Measurements from ENCODE around the gene ADGRL1. TPM values are rescaled to one million over a fixed set of nuclear protein-coding genes. Genes with fewer than 3 reads are reported as not detected.

The ADGRL1 gene
- total and polyA plus RNA-seq, 7 donors = 3.0 to 37.5 (median 12.5) TPM

- H3K36me3 ChIP-seq = no peaks in the 10 kb centered on the region
- peak within 1 kb of the TSS; percentile 65 to 88 (median 76) for H3K4me3 ChIP-seq
- no peaks in the 10 kb centered on the region for H3K27me3 ChIP-seq
- DNase-seq = peak; percentile 100
- H3K27ac ChIP-seq = peak within 1 kb of the TSS; percentile 95 to 98 (median 96)
- TF ChIP-seq CTCF (IDR thresholded peaks at IDR 0.05) = peak; percentile 66 to 92 (median 76)
- peak; percentile 73 to 90 (median 85) for TF ChIP-seq POLR2AphosphoS5 (IDR thresholded peaks at IDR 0.05)
- no peak for TF ChIP-seq EP300 (IDR thresholded peaks at IDR 0.05)
- TF ChIP-seq POLR2A (IDR thresholded peaks at IDR 0.05) = peak; percentile 14 to 72
- WGBS, 2 donors = 0% methylated on average over 78 of the region's 78 CpGs
- no peaks in the 10 kb centered on the region for H3K9me3 ChIP-seq
- H3K4me1 ChIP-seq = peaks cover 0 to 28% (median 27%) of the 10 kb centered on the region in 4 donors
- intact Hi-C loops (cut with DNase I) = loop anchor here (2.0 kb wide), 3 partner anchors 18 to 270 kb away; no protein-coding TSS in a partner anchor
These were observed 69.3 kb downstream of the ADGRL1 start, which contains the start of gene ASF1B for GRCh38 chr19:14136509-14137281. TSS of gene ASF1B (minus strand) at chr19:14136589. CDS start at chr19:14136456, 133 bp downstream.

GRCh38 chr19:14135985-14136508 lies 69.9 kb downstream of the ADGRL1 start:
- no peaks in the 10 kb centered on the region for H3K27me3 ChIP-seq
- WGBS, 2 donors = 0 to 1% methylated on average over 38 of the region's 38 CpGs
- DNase-seq = no peak
- intact Hi-C loops (cut with DNase I) = loop anchor here (2.0 kb wide), 3 partner anchors 17 to 271 kb away; no protein-coding TSS in a partner anchor
- H3K36me3 ChIP-seq = no peaks in the 10 kb centered on the region
- no peak for TF ChIP-seq CTCF (IDR thresholded peaks at IDR 0.05)
- TF ChIP-seq POLR2A (IDR thresholded peaks at IDR 0.05) = no peak
- no peak for TF ChIP-seq POLR2AphosphoS5 (IDR thresholded peaks at IDR 0.05)
- peaks cover 0 to 28% (median 27%) of the 10 kb centered on the region in 4 donors for H3K4me1 ChIP-seq
- peak overlapping the region; percentile 20 to 60 (median 50) for H3K4me3 ChIP-seq
- H3K27ac ChIP-seq = peak overlapping the region; percentile 64 to 71 (median 69)
- H3K9me3 ChIP-seq = no peaks in the 10 kb centered on the region

- H3K4me1 ChIP-seq = peaks cover 0 to 28% (median 27%) of the 10 kb centered on the region in 4 donors
- intact Hi-C loops (cut with DNase I) = no loop called here
- WGBS, 2 donors = 19 to 45% methylated on average over 6 of the region's 6 CpGs
- DNase-seq = no peak
- H3K9me3 ChIP-seq = no peaks in the 10 kb centered on the region
- TF ChIP-seq EP300 (IDR thresholded peaks at IDR 0.05) (no peak), CTCF (IDR thresholded peaks at IDR 0.05) (no peak), POLR2AphosphoS5 (IDR thresholded peaks at IDR 0.05) (no peak), POLR2A (IDR thresholded peaks at IDR 0.05) (no peak)
- no peaks in the 10 kb centered on the region for H3K27me3 ChIP-seq
- H3K27ac ChIP-seq = no peak overlapping the region
- no peaks in the 10 kb centered on the region for H3K36me3 ChIP-seq
- no peak overlapping the region for H3K4me3 ChIP-seq
These were observed 70.6 kb downstream of the ADGRL1 start for GRCh38 chr19:14135355-14135754.

GRCh38 chr19:14127929-14128509 lies 78.0 kb downstream of the ADGRL1 start:
- H3K4me3 ChIP-seq = no peak overlapping the region
- peak overlapping the region in 1 of 4 donors; percentile 9 for H3K27ac ChIP-seq
- no peaks in the 10 kb centered on the region for H3K27me3 ChIP-seq
- TF ChIP-seq POLR2AphosphoS5 (IDR thresholded peaks at IDR 0.05) (no peak), POLR2A (IDR thresholded peaks at IDR 0.05) (no peak), EP300 (IDR thresholded peaks at IDR 0.05) (no peak), CTCF (IDR thresholded peaks at IDR 0.05) (no peak)
- no peak for DNase-seq
- no peaks in the 10 kb centered on the region for H3K4me1 ChIP-seq
- intact Hi-C loops (cut with DNase I) = no loop called here
- WGBS, 2 donors = 76 to 87% methylated on average over 4 of the region's 4 CpGs
- no peaks in the 10 kb centered on the region for H3K9me3 ChIP-seq
- H3K36me3 ChIP-seq = no peaks in the 10 kb centered on the region
